GM23338 (cell line): ENCODE measurements around the gene UBAC2. TPM values are rescaled to one million over a fixed set of nuclear protein-coding genes. Genes with fewer than 3 reads are reported as not detected.

Experiments
- ATAC-seq: fragments of 200-7000 bp; cut with Tn5 transposase; 3 replicates; pipeline ENCODE4 v1.9.1; 2020
- DNase-seq: peaks from one replicate; pipeline ENCODE4 v3.0.0-alpha.2; 2015; ENCODE audit warnings: low spot score
- H2AFZ ChIP-seq: fragments of 200-600 bp; sonication (generic); 2 replicates; pipeline ENCODE4 v1.8.0; 2016; ENCODE audit warnings: antibody characterized with exemption, mild to moderate bottlenecking, moderate library complexity
- H3F3A ChIP-seq: fragments of 200-600 bp; sonication (generic); replicated peaks from 2 replicates; pipeline ENCODE4 v1.8.0; 2017; ENCODE audit warnings: antibody characterized with exemption, mixed run types, low read depth
- H3K27ac ChIP-seq: fragments of 200-600 bp; sonication (generic); 2 replicates; pipeline ENCODE4 v1.6.1; 2016; ENCODE audit warnings: low read depth
- H3K27me3 ChIP-seq: fragments of 200-600 bp; sonication (generic); 2 replicates; pipeline ENCODE4 v1.8.0; 2016; ENCODE audit warnings: mild to moderate bottlenecking, mixed run types, moderate library complexity; ENCODE audit not compliant: insufficient read depth
- H3K36me3 ChIP-seq: fragments of 200-600 bp; sonication (generic); 2 replicates; pipeline ENCODE4 v1.8.0; 2016; ENCODE audit warnings: mild to moderate bottlenecking; ENCODE audit not compliant: insufficient read depth
- H3K4me1 ChIP-seq: fragments of 200-600 bp; sonication (generic); 2 replicates; pipeline ENCODE4 v1.8.0; 2016; ENCODE audit warnings: mild to moderate bottlenecking, moderate library complexity; ENCODE audit not compliant: insufficient read depth
- H3K4me2 ChIP-seq: fragments of 200-600 bp; sonication (generic); 2 replicates; pipeline ENCODE4 v1.7.1; 2017; ENCODE audit warnings: mixed run types
- H3K4me3 ChIP-seq: fragments of 200-600 bp; sonication (generic); 2 replicates; pipeline ENCODE4 v1.6.1; 2016; ENCODE audit warnings: mixed run types
- H3K79me2 ChIP-seq: fragments of 200-600 bp; sonication (generic); replicated peaks from 2 replicates; pipeline ENCODE4 v1.8.0; 2017; ENCODE audit warnings: mild to moderate bottlenecking; ENCODE audit not compliant: insufficient read depth
- H3K9me2 ChIP-seq: fragments of 200-600 bp; sonication (generic); 2 replicates; pipeline ENCODE4 v1.8.0; 2017; ENCODE audit not compliant: insufficient read depth
- H4K20me1 ChIP-seq: fragments of 200-600 bp; sonication (generic); replicated peaks from 2 replicates; pipeline ENCODE4 v1.8.0; 2017; ENCODE audit warnings: mild to moderate bottlenecking; ENCODE audit not compliant: insufficient read depth
- H3K27ac Mint-ChIP-seq: 2 replicates; pipeline ENCODE4 v1.8.0; 2020; ENCODE audit warnings: inconsistent platforms, mild to moderate bottlenecking, moderate library complexity, mixed read lengths
- H3K27me3 Mint-ChIP-seq: 3 replicates; pipeline ENCODE4 v1.8.0; 2022; ENCODE audit warnings: low read depth, mild to moderate bottlenecking, moderate library complexity, mixed read lengths, inconsistent platforms; ENCODE audit not compliant: insufficient read depth, poor library complexity
- H3K36me3 Mint-ChIP-seq: 3 replicates; pipeline ENCODE4 v1.8.0; 2021; ENCODE audit warnings: low read depth, mild to moderate bottlenecking, inconsistent platforms, moderate library complexity, mixed read lengths
- H3K4me1 Mint-ChIP-seq: 3 replicates; pipeline ENCODE4 v1.8.0; 2020; ENCODE audit warnings: mild to moderate bottlenecking, inconsistent platforms, mixed read lengths
- H3K4me3 Mint-ChIP-seq: 3 replicates; pipeline ENCODE4 v1.8.0; 2021; ENCODE audit warnings: moderate library complexity, mild to moderate bottlenecking, inconsistent platforms, mixed read lengths
- H3K9me3 Mint-ChIP-seq: 3 replicates; pipeline ENCODE4 v1.8.0; 2020; ENCODE audit warnings: moderate library complexity, mild to moderate bottlenecking, inconsistent platforms, mixed read lengths
- CREB1 ChIP-seq: fragments of 250-450 bp; sonication (Bioruptor Pico); IDR thresholded peaks from 2 replicates; pipeline ENCODE4 v1.5.0; 2020; ENCODE audit warnings: low read depth, mild to moderate bottlenecking, moderate library complexity
- EZH2 ChIP-seq: fragments of 200-600 bp; sonication (generic); IDR thresholded peaks from one replicate; pipeline ENCODE4 v1.8.0; 2017; ENCODE audit warnings: antibody characterized with exemption, mild to moderate bottlenecking, low read depth; ENCODE audit not compliant: unreplicated experiment
- EZH2phosphoT487 ChIP-seq: fragments of 200-600 bp; sonication (generic); IDR thresholded peaks from one replicate; pipeline ENCODE4 v1.8.1; 2018; ENCODE audit warnings: antibody characterized with exemption; ENCODE audit not compliant: unreplicated experiment
- JUNB ChIP-seq: IDR thresholded peaks from one replicate; pipeline ENCODE4 v1.6.1; 2016; ENCODE audit warnings: antibody characterized with exemption; ENCODE audit not compliant: unreplicated experiment
- POLR2AphosphoS5 ChIP-seq: IDR thresholded peaks from 2 replicates; pipeline ENCODE4 v1.6.1; 2016; ENCODE audit warnings: antibody characterized with exemption, low read depth
- REST ChIP-seq: IDR thresholded peaks from one replicate; pipeline ENCODE4 v1.6.1; 2018; ENCODE audit warnings: antibody characterized with exemption; ENCODE audit not compliant: unreplicated experiment
- STAT1 ChIP-seq: IDR thresholded peaks from one replicate; pipeline ENCODE4 v1.6.1; 2016; ENCODE audit warnings: antibody characterized with exemption; ENCODE audit not compliant: unreplicated experiment
- polyA plus RNA-seq: library from polyadenylated mRNA; unstranded; fragments of >200 nt; fragmentation: Nextera tagmentation; extraction: Ambion mirVana; gene quantifications from 2 replicates; pipeline ENCODE4 v1.2.1, GENCODE V29; 2016
- total RNA-seq: library from RNA; depleted of rRNA; stranded (reverse); fragments of >200 nt; shearing (Covaris generic); gene quantifications from 2 replicates; pipeline ENCODE4 v1.2.3, GENCODE V29; 2014
- TF ChIP-seq, protein P1 (sequence below): IDR thresholded peaks from 2 replicates; pipeline ENCODE4 v1.6.1; 2016; ENCODE audit warnings: antibody characterized with exemption
- TF ChIP-seq, protein P2 (sequence below): fragments of 250-450 bp; sonication (Bioruptor Pico); IDR thresholded peaks from 2 replicates; pipeline ENCODE4 v1.5.0; 2020; ENCODE audit warnings: mild to moderate bottlenecking, moderate library complexity
- TF ChIP-seq, protein P3 (sequence below), 2 experiments: fragments of 200-600 bp in 1 of 2; sonication (generic) in 1 of 2; conservative IDR thresholded peaks; 2 replicates each; pipeline versions ENCODE4 v1.5.1 to v1.6.1; 2016 to 2017; ENCODE audit warnings: antibody characterized with exemption in 2 of 2, low read depth in 2 of 2, mild to moderate bottlenecking in 2 of 2, moderate library complexity in 1 of 2

Gene UBAC2
- total and polyA plus RNA-seq, 2 experiments from 2014 or later: 37.9 to 76.9 TPM

DNA sequence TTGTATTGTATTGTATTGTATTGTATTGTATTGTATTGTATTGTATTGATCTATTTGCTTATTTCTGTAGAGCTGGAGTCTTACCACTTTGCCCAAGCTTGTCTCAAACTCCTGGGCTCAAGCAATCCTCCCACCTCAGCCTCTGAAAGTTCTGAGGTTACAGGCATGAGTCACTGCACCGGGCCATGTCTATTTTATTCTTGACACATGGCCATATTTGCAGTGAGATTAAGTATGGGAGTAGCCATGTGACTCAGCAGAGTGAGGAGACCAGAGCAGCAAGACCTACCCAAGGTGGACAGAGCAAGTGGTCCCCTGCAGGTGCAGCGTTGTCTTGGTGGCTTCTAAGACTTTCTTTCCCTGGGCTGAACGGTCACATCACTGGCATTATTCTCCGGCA, 49.1 kb upstream of the UBAC2 start:
- Histone ChIP-seq H3K27ac (no peak overlapping the region), H3F3A (no peaks in the 10 kb centered on the region), H3K27me3 (no peaks in the 10 kb centered on the region), H3K9me2 (0 out of 2 replicates have a peak, but pooled peaks cover 12% of the 10 kb centered on the region), H3K4me2 (no peak overlapping the region), H3K36me3 (no peaks in the 10 kb centered on the region), H2AFZ (no peak overlapping the region), H3K79me2 (no peaks in the 10 kb centered on the region), H4K20me1 (no peaks in the 10 kb centered on the region), H3K4me3 (no peak overlapping the region), H3K4me1 (no peaks in the 10 kb centered on the region)
- no peaks in the 10 kb centered on the region for H3K4me1 Mint-ChIP-seq
- H3K9me3 Mint-ChIP-seq: no peaks in the 10 kb centered on the region; the same call in 2 of the 3 replicates
- no peaks in the 10 kb centered on the region for H3K36me3 Mint-ChIP-seq
- H3K4me3 Mint-ChIP-seq: no peak overlapping the region
- ATAC-seq (no peak), DNase-seq (no peak)
- peaks cover 1% of the 10 kb centered on the region for H3K27me3 Mint-ChIP-seq
- no peak for TF ChIP-seq POLR2AphosphoS5
- TF ChIP-seq, protein P1, sequence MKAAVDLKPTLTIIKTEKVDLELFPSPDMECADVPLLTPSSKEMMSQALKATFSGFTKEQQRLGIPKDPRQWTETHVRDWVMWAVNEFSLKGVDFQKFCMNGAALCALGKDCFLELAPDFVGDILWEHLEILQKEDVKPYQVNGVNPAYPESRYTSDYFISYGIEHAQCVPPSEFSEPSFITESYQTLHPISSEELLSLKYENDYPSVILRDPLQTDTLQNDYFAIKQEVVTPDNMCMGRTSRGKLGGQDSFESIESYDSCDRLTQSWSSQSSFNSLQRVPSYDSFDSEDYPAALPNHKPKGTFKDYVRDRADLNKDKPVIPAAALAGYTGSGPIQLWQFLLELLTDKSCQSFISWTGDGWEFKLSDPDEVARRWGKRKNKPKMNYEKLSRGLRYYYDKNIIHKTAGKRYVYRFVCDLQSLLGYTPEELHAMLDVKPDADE: no peak
- TF ChIP-seq EZH2phosphoT487: no peak
- no peak for TF ChIP-seq JUNB
- no peak overlapping the region for H3K27ac Mint-ChIP-seq

DNA sequence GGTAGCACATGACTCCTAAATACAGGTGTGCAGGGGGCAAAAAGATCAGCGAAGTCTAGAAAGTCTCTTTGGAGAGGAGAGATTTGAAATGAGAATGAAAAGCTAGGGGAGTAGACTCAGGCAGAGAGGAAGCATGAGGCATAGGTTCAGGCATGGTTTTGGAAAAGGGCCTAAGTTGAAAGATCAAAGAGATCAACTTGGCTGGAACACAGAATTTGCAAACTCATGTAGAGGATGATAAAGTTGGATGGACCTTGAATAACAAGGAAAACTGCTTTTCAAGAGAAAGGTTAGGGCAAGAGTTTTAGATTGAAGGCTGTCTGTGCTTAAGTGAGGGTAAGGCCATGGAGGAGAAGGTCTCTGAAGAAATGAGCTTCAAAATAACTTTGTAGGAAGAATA, 47.4 kb upstream of the UBAC2 start:
- Histone ChIP-seq H3F3A (no peaks in the 10 kb centered on the region), H3K4me2 (no peak overlapping the region), H3K9me2 (0 out of 2 replicates have a peak, but pooled peaks cover 12% of the 10 kb centered on the region), H4K20me1 (no peaks in the 10 kb centered on the region), H3K4me3 (no peak overlapping the region), H3K4me1 (no peaks in the 10 kb centered on the region), H3K36me3 (no peaks in the 10 kb centered on the region), H3K79me2 (no peaks in the 10 kb centered on the region), H3K27ac (no peak overlapping the region), H2AFZ (peak overlapping the region; percentile 23; the same call in 1 of the 2 replicates), H3K27me3 (no peaks in the 10 kb centered on the region)
- Mint-ChIP-seq H3K27me3 (peaks cover 1% of the 10 kb centered on the region), H3K4me1 (no peaks in the 10 kb centered on the region), H3K9me3 (no peaks in the 10 kb centered on the region; the same call in 2 of the 3 replicates), H3K27ac (no peak overlapping the region), H3K36me3 (no peaks in the 10 kb centered on the region), H3K4me3 (no peak overlapping the region)
- ATAC-seq (no peak), DNase-seq (no peak)
- TF ChIP-seq REST (no peak), STAT1 (no peak), CREB1 (CRISPR knock-in tag) (no peak), EZH2 (no peak)
- TF ChIP-seq, protein P2, sequence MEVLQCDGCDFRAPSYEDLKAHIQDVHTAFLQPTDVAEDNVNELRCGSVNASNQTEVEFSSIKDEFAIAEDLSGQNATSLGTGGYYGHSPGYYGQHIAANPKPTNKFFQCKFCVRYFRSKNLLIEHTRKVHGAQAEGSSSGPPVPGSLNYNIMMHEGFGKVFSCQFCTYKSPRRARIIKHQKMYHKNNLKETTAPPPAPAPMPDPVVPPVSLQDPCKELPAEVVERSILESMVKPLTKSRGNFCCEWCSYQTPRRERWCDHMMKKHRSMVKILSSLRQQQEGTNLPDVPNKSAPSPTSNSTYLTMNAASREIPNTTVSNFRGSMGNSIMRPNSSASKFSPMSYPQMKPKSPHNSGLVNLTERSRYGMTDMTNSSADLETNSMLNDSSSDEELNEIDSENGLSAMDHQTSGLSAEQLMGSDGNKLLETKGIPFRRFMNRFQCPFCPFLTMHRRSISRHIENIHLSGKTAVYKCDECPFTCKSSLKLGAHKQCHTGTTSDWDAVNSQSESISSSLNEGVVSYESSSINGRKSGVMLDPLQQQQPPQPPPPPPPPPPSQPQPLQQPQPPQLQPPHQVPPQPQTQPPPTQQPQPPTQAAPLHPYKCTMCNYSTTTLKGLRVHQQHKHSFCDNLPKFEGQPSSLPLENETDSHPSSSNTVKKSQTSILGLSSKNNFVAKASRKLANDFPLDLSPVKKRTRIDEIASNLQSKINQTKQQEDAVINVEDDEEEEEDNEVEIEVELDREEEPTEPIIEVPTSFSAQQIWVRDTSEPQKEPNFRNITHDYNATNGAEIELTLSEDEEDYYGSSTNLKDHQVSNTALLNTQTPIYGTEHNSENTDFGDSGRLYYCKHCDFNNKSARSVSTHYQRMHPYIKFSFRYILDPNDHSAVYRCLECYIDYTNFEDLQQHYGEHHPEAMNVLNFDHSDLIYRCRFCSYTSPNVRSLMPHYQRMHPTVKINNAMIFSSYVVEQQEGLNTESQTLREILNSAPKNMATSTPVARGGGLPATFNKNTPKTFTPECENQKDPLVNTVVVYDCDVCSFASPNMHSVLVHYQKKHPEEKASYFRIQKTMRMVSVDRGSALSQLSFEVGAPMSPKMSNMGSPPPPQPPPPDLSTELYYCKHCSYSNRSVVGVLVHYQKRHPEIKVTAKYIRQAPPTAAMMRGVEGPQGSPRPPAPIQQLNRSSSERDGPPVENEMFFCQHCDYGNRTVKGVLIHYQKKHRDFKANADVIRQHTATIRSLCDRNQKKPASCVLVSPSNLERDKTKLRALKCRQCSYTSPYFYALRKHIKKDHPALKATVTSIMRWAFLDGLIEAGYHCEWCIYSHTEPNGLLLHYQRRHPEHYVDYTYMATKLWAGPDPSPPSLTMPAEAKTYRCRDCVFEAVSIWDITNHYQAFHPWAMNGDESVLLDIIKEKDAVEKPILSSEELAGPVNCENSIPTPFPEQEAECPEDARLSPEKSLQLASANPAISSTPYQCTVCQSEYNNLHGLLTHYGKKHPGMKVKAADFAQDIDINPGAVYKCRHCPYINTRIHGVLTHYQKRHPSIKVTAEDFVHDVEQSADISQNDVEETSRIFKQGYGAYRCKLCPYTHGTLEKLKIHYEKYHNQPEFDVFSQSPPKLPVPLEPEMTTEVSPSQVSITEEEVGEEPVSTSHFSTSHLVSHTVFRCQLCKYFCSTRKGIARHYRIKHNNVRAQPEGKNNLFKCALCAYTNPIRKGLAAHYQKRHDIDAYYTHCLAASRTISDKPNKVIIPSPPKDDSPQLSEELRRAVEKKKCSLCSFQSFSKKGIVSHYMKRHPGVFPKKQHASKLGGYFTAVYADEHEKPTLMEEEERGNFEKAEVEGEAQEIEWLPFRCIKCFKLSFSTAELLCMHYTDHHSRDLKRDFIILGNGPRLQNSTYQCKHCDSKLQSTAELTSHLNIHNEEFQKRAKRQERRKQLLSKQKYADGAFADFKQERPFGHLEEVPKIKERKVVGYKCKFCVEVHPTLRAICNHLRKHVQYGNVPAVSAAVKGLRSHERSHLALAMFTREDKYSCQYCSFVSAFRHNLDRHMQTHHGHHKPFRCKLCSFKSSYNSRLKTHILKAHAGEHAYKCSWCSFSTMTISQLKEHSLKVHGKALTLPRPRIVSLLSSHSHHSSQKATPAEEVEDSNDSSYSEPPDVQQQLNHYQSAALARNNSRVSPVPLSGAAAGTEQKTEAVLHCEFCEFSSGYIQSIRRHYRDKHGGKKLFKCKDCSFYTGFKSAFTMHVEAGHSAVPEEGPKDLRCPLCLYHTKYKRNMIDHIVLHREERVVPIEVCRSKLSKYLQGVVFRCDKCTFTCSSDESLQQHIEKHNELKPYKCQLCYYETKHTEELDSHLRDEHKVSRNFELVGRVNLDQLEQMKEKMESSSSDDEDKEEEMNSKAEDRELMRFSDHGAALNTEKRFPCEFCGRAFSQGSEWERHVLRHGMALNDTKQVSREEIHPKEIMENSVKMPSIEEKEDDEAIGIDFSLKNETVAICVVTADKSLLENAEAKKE (CRISPR knock-in tag): no peak
- TF ChIP-seq, protein P3, sequence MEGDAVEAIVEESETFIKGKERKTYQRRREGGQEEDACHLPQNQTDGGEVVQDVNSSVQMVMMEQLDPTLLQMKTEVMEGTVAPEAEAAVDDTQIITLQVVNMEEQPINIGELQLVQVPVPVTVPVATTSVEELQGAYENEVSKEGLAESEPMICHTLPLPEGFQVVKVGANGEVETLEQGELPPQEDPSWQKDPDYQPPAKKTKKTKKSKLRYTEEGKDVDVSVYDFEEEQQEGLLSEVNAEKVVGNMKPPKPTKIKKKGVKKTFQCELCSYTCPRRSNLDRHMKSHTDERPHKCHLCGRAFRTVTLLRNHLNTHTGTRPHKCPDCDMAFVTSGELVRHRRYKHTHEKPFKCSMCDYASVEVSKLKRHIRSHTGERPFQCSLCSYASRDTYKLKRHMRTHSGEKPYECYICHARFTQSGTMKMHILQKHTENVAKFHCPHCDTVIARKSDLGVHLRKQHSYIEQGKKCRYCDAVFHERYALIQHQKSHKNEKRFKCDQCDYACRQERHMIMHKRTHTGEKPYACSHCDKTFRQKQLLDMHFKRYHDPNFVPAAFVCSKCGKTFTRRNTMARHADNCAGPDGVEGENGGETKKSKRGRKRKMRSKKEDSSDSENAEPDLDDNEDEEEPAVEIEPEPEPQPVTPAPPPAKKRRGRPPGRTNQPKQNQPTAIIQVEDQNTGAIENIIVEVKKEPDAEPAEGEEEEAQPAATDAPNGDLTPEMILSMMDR (conservative IDR thresholded peaks at IDR 0.05; ENCODE audit: low read depth in 2 of 2): no peak
